ENCODE measurements around the gene BRINP2.

The BRINP2 gene

GRCh38 chr1:177236962-177237361, 66.2 kb downstream of the BRINP2 start:
- Histone ChIP-seq H3K27ac (replicated peaks) (no peak overlapping the region), H3K4me3 (replicated peaks; ENCODE audit: insufficient read depth, low read length) (no peak overlapping the region), H3K27me3 (ENCODE audit: insufficient read depth, poor library complexity, severe bottlenecking) (no peaks in the 10 kb centered on the region)
- DNase-seq (ENCODE audit: low read depth in 1 of 2, low spot score in 1 of 2): no peak
- no peak for TF ChIP-seq GABPA (IDR thresholded peaks at IDR 0.05; ENCODE audit: low read depth)
- no peak for TF ChIP-seq POLR2AphosphoS5 (IDR thresholded peaks at IDR 0.05; ENCODE audit: low read depth)
- no peak for TF ChIP-seq CTCF (IDR thresholded peaks at IDR 0.05; ENCODE audit: insufficient read depth, low read length)
- no peak for TF ChIP-seq SPI1 (IDR thresholded peaks at IDR 0.05; ENCODE audit: borderline replicate concordance, low read depth)
- no peak for TF ChIP-seq REST (IDR thresholded peaks at IDR 0.05; ENCODE audit: insufficient replicate concordance, low read depth)

- DNase-seq (ENCODE audit: low read depth in 1 of 2, low spot score in 1 of 2): no peak
- TF ChIP-seq POLR2AphosphoS5 (IDR thresholded peaks at IDR 0.05; ENCODE audit: low read depth) (no peak), CTCF (IDR thresholded peaks at IDR 0.05; ENCODE audit: insufficient read depth, low read length) (no peak), GABPA (IDR thresholded peaks at IDR 0.05; ENCODE audit: low read depth) (no peak), SPI1 (IDR thresholded peaks at IDR 0.05; ENCODE audit: borderline replicate concordance, low read depth) (no peak), REST (IDR thresholded peaks at IDR 0.05; ENCODE audit: insufficient replicate concordance, low read depth) (no peak)
- Histone ChIP-seq H3K27ac (replicated peaks) (no peak overlapping the region), H3K4me3 (replicated peaks; ENCODE audit: insufficient read depth, low read length) (no peak overlapping the region), H3K27me3 (ENCODE audit: insufficient read depth, poor library complexity, severe bottlenecking) (no peaks in the 10 kb centered on the region)
Observed at GRCh38 chr1:177238967-177239366, 68.2 kb downstream of the BRINP2 start.

- H3K27ac ChIP-seq (replicated peaks): no peak overlapping the region
- H3K27me3 ChIP-seq (ENCODE audit: insufficient read depth, poor library complexity, severe bottlenecking): no peaks in the 10 kb centered on the region
Observed at GRCh38 chr1:177239792-177240191, 69.0 kb downstream of the BRINP2 start.

More at GRCh38 chr1:177239792-177240191, 69.0 kb downstream of the BRINP2 start:
- DNase-seq (ENCODE audit: low read depth in 1 of 2, low spot score in 1 of 2): no peak
- TF ChIP-seq POLR2AphosphoS5 (IDR thresholded peaks at IDR 0.05; ENCODE audit: low read depth): no peak
- TF ChIP-seq CTCF (IDR thresholded peaks at IDR 0.05; ENCODE audit: insufficient read depth, low read length): no peak
- TF ChIP-seq REST (IDR thresholded peaks at IDR 0.05; ENCODE audit: insufficient replicate concordance, low read depth): no peak
- no peak for TF ChIP-seq SPI1 (IDR thresholded peaks at IDR 0.05; ENCODE audit: borderline replicate concordance, low read depth)
- TF ChIP-seq GABPA (IDR thresholded peaks at IDR 0.05; ENCODE audit: low read depth): no peak
- no peak overlapping the region for H3K4me3 ChIP-seq (replicated peaks; ENCODE audit: insufficient read depth, low read length)

Measured in HL-60 (cell line).